Measurements from ENCODE around the gene TTLL7.
A peak's percentile ranks its signal among the peaks of the same experiment; 100 is the strongest.
"Not testable (repeated sequence)": the region's sequence is repeated elsewhere in the genome, so short reads cannot be mapped to it uniquely, and the experiment has no call there.

Gene TTLL7

DNA sequence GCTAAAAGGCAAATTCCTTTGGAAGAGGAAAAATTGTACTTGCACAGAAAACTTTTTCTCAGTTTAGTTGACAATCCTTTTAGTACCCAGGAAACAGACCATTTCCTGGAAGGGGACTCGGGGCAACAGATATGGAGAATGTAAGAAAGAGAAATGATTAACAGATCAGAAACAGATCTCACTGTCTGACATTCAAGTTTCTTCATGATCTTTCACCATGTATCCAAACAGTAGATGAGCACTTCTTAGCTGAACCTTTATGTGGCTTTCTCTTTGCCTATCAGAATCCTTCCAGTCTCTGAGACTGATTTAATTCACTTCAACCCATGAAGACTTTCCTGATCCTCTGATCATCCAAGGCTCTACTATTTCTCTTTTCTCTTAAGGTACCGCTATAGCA is 2.7 kb downstream of the TTLL7 start:
- DNase-seq: no peak

DNA sequence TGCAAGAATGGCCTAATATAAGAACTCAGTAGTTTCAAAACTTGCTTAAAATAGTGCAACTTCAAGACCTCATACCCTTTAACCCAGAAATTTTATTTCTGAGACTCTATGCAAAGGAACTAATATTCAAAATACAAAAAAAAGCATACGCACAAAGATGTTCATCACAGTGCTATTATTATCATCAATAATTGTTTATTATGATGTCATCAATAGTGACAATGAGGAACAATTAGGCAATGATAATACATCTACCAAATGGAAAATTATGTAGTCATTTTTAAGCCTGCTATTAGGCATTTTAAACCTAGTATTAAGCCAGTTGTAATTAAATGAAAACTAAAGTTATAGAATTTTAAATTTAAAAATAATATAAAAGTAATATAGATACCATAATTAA is 3.3 kb downstream of the TTLL7 start:
- DNase-seq: no peak

DNA sequence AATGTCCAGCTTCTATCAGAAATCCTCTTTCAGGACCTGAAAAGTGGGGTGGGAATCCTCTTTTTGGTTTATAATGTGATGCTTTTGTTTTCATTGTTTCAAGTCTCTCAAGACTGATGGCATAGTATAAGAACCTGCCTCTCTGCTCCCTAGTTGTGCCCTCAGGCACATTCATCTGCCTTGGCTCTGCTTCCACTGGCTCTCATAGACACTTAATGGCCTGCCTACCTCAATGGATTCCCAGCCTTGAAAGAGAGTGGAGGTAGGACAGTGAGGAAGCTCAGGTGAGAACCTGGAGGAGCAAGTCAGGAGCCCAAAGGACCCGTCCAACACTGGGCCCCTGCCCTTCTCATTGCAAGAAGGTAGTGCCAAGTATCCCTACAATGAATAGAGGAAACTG is 4.8 kb downstream of the TTLL7 start:
- DNase-seq: no peak

DNA sequence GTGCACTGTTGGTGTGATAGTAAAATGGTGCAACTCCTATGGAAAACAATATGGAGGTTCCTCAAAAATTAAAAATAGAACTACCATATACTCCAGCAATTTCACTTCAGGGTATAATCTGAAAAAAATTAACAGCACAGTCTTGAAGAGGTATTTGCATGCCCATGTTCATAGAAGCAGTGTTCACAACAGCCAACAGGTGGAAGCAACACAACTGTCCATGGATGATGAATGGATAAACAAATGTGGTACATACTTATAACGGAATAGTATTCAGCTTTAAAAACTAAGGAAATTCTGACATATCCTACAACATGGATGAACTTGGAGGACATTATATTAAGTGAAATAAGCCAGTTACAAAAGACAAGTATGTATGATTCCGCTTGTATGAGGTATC is 8.2 kb downstream of the TTLL7 start:
- DNase-seq: no peak

DNA sequence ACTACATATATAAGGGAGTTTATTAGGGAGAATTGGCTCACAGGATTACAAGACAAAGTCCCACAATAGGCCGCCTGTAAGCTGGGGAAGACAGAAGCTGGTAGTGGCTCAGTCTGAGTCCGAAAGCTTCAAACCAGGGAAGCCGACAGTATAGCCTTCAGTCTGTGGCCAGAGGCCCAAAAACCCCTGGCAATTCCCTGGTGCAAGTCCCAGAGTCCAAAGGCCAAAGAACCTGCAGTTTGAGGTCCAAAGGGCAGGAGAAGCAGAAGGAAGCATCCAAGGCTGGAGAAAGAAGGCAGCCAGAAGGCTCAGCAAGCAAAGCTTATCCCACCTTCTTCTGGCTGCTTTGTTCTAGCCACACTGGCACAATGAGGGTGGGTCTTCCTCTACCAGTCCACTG is 13.9 kb downstream of the TTLL7 start:
- no peak for DNase-seq

DNA sequence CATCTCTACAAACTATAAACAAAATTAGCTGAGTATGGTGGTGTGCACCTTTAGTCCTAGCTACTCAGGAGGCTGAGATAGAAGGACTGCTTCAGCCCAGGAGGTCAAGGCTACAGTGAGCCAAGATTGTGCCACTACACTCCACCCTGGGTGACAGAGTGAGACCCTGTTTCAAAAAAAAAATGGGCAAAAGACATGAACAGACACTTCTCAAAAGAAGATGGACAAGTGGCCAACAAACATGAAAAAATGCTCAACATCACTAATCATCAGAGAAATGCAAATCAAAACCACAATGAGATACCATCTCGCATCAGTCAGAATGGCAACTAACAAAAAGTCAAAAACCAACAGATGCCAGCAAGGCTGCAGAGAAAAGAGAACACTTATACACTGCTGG is 15.0 kb downstream of the TTLL7 start:
- not testable (repeated sequence) for DNase-seq

DNA sequence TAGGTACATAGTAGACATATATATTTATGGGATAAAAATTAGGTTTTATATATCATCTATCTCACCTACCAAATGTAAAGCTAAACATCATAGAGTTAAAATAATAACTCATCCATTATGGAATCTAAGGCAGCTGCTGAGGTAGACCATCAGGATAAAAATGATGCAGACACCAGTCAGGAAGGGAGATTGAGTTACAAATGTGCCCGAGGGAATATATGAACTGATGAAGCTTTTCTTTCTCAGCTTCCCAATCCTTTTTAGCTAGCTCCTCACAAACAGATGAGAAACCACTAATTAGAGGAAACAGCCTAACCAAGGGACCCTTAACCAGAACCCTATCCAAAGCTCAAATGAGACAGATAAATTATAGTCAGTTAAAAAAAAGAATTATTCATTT is 20.9 kb downstream of the TTLL7 start:
- no peak for DNase-seq

DNA sequence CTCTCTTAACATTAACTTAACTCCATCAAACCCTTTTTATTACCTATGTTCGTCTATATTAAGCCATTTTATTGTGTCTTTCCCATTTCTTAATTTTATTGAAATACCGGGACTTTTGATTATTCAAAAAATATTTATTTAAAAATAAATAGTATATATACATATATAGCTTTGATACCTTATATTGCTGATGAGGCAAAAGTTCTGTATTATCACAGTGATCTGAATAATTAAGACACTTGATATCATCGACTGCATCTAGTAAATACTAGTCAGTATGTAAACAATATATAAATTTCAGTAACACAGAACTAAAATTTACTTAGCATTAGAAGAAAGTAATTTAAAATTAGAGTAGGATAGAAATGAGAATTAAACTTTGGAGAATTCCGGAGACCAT is 22.0 kb downstream of the TTLL7 start:
- no peak for DNase-seq

DNA sequence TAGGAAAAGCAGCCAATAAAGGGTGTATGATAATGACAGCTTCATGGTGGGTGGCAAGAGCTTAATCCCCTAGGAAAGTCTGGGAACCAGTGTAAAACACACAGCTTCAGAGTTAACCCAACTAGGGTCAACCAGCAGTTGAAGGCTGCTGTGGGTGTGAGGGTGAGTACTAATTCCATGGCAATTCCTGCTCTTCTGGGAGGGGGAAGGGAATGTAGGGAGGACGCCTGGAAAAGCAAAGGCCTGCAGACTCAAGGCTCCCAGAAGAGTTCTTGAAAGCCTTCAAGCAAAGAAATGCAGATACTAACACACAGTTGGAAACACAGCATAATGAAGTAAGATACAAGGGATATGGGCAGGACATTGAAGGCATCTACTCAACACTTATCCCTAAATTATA is 28.1 kb downstream of the TTLL7 start:
- no peak for DNase-seq

DNA sequence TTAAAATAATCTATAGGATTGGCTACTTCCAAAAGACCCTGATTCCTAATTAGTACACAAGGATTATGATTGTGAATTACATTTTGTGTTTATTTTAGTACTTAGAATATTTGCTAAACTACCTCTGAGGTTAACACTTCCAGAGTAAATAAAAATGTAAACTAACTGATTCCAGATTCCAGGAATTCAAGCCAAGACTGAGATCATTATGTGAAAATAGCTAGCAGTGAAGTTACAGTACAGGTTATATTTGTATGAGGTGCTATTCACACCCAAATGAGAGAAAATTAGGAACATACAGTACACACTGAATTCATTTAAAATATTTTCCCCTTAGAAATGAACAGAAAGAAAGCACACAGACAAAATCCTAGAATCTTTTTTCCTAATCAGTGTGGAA is 28.8 kb downstream of the TTLL7 start:
- no peak for DNase-seq

DNA sequence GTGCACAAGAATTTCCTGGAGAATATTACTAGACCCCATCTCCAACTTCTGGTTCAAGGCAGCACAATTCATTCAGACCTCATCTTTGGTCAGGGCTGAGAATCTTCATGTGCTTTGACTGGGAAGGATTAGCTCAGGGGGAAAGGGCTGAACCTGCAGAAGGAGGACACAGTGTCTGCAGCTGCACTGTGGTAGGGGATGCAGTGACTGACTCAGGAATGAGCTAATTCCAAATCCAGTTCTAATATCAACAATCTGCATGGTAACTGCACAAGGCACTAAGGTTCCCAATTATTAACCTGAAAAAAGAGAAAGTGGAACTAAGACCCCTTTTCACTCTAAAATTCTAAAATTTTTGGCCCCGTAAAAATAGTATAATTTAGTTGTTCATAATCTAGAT is 31.6 kb downstream of the TTLL7 start:
- no peak for DNase-seq

DNA sequence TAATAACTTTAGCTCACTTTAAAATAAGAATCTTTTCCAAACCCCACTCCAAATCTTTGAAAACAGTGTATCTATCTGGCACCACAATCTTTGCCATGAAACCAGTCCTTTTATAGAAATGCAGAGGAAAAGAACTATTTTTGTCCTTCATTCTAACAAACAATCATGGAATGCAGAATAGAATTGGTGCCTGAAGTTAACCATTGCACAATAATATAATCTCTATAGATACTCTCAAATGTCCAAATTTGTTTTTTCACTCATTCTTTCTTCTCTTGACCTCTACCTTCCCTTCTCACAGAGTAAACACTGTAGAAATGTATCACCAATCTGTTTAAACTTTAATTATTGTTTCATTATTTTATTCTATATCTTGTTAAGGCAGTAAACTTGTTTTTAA is 34.8 kb downstream of the TTLL7 start:
- no peak for DNase-seq

DNA sequence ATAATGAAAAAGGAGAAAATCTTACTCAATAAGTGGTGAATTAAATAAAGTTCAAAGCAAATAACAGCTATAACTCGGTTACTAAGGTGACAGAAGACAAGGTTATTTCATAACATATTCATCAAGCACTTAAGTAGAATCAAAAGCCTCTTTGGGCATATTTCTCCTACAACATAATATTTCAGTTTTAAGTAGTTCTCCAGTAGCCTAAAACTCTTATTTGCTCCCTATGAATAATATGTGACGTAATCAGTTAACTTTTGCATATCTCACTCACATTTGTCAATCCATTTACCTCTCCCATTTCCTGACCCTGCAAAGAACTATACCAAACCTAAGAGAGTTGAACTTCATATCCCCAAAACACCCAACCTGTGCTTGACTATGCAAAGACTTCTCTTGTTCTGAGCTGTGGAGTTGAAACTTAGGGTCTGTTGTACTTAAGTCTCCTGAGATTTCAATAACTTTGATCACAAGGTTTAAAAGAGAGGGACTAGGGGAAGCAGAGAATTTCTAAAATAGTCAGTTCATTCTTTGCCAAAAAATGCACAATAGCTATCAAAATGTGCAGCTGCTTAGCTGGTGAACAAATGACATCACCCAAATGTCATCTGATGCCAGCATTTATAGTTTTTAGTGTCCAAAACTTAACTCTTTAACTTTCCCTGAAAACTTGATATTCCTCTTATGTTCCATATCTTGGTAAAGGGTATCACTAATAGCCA is 37.2 kb downstream of the TTLL7 start:
- DNase-seq: no peak

DNA sequence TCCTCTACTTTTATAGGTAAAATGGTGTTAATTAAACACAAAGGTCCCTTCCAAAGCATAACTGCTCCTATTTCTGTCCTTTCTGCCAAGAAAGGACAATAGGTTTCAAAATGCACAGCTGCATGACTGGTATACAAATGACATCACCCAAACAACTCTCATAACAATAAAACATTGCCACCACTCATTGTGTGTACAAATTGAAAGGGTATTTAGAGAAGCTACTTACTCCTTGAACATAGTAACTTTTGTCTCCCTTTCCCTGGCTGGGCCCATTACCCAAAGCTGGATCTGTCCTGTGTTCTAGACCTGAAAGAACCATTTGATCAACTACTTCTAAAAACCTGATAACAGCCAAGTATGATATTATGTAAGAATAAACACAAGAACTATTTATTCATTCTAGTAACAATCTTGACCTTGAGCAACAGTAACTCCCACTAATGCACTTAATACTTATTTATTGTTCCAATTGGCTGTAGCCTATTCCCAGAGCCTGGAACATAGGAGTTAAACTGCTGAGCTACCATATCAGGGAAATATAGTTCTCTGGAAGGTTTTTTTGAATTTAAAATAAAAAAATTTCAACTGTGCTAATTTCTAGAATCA is 38.2 kb downstream of the TTLL7 start:
- no peak for DNase-seq

DNA sequence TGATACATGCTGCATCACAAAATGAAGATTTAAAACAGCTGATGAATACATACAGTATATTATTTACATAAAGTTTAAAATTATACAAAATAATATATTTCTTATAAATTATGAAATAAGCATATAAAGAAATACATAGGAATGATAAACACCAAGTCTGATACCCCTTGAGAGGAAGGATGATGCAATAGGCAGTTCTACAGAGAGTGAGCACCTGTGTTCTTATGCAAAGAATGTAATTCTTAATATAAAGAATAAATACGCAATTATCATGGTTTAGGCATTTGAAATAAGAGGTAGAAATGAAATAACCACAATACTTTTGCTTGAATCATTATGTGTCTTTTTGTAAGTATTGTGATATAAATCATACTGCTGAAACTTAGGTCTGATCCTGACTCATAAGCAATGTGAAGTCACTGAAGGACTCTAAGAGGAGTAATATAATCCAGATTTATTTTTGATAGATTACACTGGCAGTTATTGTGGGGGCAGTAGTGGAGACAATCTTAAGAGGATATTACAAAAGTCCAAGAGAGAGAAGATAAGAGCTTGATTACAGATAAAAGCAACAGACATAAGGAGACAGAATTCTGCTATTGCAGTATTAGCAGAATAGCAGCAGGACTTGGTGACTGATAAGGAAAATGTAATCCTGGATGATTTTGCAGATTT is 39.0 kb downstream of the TTLL7 start:
- no peak for DNase-seq

DNA sequence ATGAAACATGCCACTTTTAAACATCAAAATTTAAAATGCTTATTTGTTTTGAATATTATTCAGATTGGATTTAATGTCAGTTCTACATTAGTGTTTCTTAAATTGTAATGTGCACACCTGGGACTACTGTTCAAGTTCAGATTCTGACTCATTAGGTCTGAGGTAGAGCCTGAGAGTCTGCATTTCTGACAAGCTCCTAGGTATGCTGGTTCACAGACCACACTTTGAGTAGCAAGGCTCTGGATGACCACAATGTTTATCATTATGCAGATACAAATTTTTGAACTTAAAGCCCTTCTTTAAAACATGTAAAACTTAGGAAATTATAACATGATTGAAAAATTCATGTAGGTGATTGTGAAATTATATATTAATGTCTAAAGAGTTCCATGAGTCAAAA is 40.2 kb downstream of the TTLL7 start:
- no peak for DNase-seq

DNA sequence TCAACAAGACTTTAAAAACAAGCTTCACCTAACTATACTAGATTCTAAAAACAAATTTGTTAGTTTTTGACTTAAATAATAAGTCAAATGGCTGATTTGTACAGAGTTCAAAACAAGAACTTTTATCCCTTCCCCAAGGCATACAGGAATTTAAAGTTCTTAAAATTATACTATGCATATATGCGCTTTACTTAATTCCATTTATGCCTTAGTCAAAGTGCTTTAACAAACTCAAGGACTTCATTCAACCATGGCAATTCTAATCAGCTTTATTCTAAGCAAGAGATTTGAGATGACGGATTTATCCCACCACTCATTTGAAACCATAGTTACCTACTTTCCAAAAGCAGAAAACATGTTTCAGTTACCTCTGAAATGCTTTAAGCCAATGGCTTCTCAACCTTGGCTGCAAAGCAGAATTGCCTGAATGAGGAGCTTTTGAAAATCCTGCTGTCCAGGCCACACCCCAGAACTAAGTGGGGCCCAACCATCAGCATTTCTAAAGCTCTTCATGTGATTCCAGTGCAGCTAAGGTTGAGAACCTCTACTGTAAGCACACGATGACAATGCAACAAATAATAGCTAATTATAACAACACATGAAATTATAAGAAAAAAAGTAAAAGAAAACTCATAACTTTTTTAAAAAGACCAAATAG is 44.6 kb downstream of the TTLL7 start:
- no peak for DNase-seq

DNA sequence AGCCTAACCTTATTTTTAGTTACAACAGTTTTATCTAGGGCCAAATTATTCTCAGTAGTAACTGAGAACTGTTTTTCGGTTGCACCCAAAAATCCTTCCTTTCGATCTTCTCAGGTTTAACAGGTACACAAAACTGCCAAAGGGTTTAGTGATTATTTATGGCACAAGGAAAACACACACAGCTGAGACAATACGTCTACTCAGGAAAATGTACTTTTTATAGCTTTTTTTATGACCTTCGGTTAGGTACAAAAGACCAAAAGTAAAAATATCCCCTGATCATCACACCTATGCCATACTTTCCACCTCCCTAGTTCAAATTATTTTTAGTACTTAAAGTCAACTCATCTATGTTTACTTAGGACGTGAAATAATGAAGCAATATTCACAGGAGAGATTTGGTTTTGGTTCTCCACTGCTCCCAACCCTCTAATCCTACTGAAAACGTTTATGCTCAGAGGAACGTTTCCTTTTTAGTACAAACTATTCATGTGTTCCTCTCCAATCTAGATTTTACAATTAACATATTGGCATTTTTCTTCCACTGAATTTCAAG is 48.7 kb downstream of the TTLL7 start:
- no peak for DNase-seq

DNA sequence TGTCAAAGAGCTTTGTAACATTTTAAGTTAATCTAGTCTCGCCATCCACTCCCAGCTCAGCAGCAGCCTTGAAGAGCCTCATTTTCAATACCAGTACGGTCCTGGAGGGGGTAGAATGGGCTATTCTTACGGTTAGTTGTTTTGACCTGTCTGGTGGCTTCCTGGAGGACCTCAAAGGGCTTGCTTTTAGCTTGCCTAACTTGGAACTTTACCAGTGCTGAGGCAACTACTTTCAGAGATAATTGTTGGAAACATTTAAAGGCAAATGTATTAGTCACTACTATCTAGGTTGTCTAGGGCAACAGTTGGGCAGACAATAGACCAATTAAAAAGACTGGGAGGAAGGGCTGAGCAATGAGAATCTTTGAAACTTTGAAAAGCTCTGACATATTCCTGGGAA is 56.0 kb downstream of the TTLL7 start:
- no peak for DNase-seq

DNA sequence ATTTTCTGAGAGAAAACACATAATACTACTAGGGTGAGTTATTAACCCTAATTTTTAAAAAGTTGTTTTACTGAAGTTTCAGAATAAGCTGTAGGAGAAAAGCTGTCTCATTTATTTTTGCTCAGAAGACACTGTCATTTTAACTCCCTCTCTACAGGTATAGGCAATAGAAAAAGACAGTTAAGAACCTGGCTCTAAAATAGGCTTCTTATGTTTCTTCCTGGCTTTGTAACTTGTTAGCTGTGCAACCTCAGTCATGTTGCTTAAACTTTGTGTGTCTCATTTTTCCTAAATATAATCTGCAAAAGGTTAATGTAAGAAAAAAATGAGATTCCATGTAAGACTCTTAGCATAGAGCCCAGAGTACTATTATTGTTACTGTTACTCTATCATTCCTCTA is 64.4 kb downstream of the TTLL7 start:
- DNase-seq: no peak

DNA sequence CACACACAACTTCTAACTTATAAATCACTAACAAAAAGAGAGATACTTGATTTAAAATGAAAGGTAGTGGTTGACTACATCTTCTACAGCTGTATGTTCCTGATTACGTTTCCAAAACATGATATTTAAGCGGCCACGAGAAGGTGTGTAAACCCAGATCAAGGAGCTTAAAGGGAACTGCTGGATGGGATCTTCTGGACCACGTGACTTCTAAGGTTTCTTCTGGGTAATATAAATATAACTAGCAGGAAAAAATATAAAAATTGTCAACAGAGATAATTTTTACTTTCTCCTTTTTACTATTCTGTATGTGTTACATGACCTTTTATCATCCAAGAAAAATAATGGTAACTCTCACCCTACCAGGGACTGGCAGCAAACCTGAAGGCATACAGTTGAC is 66.2 kb downstream of the TTLL7 start:
- DNase-seq: no peak

DNA sequence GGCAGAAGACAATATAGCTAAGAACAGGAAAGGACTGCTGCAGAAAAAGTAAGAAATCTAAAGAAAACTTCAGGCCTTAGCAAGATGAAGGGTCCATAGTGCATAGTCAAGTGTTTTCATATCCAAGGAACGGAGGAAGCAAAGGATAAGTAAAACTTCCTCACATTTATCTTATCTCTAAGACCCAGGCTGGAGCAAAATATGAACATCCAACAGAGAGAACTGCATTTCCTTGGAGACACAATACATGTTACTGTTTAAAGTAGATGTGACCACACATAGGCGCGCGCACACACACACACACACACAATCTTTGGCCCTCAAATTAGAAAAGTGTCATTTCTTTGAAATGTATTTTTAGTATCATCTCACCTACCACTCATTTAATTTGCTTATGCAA is 66.7 kb downstream of the TTLL7 start:
- no peak for DNase-seq

DNA sequence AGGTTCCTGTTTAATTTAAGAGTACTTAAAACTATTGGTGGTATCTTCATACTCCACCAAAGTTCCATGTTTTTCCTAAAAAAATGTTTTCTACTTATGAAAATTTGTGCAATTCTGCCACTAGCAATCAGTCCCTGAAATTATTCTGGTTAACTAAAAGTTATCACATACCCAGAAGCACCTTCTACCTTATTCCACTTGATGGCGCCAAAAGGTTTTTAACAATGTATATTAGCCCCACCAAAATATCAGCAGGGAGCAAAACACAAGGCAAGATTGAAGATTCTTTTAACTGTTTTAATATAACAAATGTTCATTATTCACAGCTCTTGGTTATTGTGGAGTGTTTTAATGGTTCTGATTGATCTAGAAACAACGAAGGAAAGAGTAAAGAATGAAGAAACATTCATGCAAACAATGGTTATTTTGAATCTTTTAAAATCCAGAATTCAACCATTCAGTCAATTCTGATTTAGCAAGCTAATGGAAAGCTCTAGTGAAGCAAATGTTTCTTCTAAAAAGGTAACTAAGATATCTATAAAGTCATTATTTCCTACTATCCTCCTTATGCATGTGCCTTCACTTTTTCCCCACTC is 67.2 kb downstream of the TTLL7 start:
- DNase-seq: peak; percentile 32 to 73 (median 54)
